ENCODE measurements around the gene KLHL6.
"Not testable (repeated sequence)": the region's sequence is repeated elsewhere in the genome, so short reads cannot be mapped to it uniquely, and the experiment has no call there.

Gene KLHL6

DNA sequence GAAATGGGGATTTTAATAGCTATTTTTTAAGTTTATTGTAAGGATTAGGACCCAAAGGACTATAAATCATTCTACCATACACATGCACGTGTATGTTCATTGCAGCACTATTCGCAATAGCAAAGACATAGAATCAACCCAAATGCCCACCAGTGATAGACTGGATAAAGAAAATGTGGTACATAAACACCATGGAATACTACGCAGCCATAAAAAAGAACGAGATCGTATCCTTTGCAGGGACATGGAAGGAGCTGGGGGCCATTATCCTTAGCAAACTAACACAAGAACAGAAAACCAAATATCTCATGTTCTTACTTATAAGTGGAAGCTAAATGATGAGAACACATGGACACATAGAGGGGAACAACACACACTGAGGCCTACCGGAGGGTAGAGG lies 26.7 kb downstream of the KLHL6 start:
- not testable (repeated sequence) for DNase-seq

DNA sequence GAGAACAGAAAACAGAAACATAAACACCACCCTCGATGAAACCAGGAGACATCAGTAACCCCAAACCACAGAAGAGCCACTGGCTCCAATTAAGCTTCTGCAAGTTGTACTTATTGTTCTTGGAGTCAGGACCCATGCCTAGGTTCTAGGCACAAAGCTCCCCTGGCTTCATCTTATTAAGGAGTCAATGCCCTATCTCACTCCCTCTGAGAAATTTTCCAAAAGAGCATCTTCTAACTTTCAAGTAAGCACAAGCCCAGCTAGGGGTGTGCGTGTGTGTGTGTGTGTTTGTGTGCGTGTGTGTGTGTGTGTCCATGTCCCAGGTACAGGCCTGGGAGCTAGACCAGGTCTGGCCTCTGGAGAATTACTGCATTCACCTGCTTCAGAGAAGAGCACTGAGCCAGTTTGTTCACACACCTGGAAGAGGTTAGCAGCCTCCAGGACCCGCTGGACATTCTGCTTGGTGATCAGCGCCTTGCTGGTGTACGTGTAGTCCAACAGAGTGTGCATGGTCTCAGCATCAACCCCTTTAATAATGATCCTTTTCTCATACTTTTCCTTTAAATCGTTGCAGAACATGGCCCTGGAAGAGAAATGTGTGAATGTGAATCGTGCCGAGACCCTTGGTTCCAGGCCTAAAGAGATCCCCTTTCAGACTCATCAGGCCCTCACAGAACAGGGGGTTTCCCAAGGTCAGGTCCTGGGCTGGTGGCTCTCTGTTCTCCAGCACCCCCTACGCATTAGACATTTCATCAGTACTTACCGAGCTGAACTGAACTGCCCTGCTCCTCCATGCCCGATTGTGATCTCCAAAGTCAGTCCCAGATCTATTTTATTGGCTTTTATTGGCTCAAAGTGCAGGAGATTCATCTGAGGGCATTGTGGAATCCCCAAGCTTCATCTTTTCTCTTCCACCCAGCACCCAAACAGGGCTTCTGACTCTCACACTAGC lies 27.8 kb downstream of the KLHL6 start:
- DNase-seq: no peak

DNA sequence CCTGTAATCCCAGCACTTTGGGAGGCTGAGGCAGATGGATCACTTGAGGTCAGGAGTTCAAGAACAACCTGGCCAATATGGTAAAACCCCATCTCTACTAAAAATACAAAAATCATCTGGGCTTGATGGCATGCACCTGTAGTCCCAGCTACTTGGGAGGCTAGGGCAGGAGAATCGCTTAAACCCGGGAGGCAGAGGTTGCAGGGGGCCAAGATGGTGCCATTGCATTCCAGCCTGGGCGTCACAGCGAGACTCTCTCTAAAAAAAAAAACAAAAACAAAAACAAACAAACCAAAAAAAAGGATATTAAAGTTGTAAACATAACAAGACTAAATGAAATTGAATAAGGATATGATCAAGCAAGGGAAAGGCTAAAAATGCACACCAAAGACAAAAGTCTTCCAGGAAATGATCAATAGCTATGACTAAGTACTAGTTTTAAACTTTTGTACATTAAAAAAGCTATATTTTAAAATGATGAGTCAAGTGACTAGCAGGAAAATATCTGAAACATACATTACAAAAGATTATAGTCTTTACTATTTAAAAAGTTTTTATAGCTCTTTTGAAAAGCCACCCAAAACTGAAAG lies 28.6 kb downstream of the KLHL6 start:
- no peak for DNase-seq

DNA sequence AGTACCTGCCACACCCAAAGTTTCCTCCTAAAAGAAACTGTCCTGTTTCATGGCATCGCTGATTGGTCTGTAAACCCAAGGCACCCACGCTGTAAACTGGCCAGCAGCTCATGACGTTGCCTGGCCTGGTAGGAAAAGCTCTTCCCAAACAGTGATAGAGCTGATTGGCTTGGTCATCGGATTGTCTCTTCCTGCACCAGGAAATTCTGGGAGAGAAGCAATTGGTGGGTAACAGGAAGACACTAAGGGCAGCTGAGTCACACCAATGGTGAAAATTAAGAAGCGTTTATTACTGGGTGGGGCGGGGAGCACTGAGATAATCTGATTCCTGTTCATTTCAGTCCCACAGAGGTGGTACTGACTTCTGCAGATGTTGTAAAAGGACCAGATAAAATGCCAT lies 31.0 kb downstream of the KLHL6 start:
- no peak for DNase-seq

DNA sequence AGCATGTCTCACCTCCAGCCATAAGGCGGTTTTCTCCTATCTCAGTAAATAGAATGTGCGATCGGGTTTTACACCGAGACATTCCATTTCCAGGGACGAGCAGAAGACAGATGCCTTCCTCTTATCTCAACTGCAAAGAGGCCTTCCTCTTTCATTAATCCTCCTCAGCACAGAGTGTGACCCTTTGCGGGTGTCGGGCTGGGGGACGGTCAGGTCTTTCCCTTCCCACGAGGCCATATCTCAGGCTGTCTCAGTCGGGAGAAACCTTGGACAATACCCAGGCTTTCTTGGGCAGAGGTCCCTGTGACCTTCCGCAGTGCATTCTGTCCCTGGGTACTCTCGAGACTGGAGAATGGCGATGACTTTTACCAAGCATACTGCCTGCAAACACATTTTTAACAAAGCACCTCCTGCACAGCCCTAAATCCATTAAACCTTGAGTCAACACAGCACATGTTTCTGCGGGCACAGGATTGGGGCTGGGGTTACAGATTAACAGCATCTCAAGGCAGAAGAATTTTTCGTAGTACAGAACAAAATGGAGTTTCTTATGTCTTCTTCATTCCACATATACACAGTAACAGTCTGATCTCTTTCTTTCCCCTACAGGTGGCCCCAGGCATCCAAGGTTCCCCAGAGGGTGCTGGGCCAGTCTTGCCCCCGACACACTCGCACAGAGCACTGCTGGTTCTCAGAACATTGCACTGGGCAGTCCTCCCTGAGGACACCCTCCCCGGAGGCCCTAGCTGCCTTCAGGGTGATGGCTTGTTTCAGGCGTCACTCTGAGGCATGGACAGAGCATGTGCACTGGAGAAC lies 34.6 kb downstream of the KLHL6 start:
- not testable (repeated sequence) for DNase-seq

DNA sequence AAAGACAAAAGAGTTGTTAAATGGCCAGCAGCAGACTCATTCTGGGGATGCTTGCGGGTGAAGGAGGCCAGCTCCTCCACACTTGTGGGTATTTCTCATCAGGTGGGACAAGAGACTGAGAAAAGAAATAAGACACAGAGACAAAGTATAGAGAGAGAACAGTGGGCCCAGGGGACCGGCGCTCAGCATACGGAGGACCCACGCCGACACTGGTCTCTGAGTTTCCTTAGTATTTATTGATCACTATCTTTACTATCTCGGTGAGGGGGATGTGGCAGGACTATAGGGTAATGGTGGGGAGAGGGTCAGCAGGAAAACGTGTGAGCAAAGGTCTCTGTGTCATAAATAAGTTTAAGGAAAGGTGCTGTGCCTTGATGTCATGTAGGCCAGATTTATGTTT lies 35.2 kb downstream of the KLHL6 start:
- DNase-seq: not testable (repeated sequence)

DNA sequence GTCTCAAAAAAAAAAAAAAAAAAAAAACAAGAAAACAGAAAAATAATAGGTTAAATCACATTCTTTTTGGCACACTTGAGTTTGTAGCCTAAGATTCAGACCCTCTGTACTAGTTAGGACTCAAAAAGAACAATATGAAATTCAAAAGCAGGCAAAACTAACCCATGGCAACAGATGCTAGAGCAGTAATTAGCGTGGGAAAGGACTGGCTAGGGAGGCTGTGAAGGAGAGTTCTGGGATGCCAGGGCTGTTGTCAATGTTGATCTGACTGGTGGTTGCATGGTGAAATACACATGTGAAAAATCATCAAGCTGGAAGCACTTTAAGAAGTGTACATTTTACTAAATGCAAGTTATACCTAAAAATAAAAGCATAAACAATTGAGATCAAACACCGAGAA lies 35.6 kb downstream of the KLHL6 start:
- DNase-seq: no peak

DNA sequence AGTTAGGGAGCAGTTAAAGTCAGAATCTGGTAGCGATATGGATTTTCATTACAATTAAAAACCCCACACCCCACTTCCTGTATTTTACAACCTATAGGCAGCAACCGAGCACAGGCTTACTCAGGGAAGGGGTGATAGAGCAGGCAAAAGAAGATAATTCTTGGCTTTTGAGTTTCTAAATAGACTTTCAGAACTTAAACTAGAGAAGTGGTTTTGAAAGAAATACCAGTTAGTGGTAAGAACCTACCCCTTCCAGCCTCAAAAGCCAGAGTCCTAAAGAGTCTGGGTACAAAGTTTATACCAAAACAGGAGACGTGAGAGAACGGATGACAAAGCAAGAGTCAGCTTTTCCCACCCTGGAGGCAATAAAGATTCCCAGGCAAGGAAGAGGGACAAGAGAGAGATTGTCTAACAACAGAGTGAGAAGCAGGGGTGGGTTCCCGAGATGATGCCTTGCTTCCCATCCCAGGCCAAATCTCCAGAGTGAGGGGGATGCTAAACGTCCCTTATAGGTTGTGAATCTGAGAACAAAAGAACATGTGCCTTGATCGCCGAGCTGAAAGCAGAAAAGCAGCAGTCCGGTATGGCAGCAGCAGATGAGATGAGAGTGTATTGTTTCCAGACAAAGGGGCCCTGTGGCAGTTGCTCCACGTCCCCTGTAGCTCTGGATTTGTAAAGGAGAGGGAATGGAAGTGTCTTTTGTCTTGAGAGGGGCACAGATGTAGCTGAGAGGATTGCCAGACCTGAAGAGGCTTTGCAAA lies 36.8 kb downstream of the KLHL6 start:
- no peak for DNase-seq

DNA sequence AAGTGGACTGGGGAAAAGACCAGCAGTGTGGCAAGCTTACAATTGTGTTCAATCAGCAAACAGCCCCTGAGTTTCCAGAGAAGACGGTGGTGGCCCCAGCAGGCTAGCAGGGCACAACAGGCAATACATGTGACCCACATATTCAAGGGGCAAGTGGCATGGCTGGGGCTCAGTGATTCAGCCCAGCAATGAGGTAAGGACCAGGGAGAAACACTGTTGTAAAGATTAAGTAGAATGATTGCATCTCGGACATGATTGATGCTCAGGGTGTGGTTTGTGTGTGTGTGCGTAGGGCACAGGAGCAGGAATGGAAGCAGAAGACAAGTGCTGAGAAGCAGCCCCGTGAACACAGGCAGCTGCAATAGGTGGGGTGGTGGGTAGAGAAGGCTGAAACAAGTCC lies 37.9 kb downstream of the KLHL6 start:
- no peak for DNase-seq

DNA sequence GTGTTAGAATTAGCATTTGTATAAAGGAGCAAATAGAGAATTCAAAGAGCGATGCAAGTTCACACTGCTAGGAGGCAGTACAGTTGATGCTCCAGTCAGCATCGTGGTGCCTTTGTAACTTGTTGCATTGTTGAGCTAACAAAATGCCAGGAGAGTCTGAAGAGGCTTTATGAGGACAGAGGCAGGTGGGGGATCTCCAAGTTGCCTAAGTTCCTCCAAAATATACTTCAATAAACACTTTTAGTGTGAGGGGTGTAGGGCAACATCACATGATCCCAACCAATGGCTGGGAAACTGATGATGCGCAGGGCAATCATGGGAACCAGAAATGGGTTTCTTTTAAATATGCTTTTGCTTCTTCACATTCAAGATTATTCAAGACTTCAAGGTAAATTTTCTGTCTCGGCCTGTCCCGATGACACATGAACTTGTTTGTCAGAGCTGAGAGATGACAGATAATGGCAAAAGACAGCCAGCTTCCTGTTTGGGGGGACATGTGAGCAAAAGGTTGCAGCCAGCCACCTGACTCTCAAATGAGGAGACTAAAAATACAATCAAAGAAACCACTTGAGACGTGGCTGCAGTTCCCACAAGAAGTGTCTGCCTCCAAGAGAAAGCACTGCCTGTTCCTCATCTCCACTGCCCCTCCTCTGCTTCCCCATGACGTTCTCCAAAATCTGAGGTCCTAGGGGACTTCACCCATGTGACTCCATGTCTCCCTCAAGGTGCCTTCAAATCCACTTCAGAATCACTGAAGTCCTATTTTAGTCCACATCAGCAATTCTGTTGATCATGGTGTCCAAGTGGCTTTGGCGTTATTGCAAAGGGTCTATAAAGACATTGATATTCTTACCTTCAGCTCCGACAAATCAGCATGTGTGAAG lies 39.3 kb downstream of the KLHL6 start:
- DNase-seq: peak; percentile 57

DNA sequence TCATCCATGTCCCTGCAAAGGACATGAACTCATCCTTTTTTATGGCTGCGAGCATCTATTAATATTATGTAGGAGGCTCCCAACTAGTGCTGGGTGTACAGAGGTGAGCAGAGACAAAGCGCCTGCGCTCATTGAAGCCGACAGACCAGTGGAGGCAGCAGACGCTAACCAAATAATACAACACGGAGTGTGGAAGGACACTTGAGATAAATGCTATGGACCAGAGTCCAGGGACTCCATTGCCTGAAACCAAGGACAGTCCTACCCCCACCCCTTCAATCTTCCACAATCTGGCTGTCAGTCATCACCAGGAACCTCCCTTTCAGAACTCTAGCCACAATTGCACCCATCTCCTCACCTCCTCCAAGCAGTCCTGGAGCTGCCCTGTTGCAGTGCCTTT lies 41.5 kb downstream of the KLHL6 start:
- DNase-seq: peak; percentile 18

DNA sequence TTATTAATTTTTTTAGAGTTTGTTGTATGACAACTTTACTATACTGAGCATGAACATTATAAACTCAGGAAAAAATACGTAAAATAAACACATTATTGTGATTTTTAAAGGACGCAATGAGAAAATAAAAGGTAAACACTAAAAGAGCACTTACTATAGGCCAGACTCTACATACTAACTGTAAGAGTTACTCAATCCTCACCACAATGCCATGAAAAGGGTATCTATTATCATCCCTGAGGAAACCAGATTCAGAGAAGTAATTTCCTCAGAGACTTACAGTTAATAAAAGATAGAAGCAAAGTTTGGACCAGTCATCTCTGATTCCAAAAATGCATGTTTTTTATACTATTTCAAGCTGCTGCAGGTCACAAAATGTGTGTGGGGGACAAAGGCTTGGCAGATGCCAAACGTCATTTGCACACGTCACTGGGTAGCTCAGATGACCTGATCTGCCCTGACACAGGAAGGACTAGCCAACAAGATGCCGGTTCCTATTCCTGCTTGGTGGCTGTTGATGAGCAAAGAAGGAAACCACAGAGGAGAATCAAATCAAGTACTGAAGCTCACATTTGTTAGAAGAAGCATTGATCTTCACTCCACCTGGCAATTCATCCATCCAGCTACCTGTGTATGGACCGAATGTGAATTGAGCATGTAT lies 42.3 kb downstream of the KLHL6 start:
- peak; percentile 65 for DNase-seq

DNA sequence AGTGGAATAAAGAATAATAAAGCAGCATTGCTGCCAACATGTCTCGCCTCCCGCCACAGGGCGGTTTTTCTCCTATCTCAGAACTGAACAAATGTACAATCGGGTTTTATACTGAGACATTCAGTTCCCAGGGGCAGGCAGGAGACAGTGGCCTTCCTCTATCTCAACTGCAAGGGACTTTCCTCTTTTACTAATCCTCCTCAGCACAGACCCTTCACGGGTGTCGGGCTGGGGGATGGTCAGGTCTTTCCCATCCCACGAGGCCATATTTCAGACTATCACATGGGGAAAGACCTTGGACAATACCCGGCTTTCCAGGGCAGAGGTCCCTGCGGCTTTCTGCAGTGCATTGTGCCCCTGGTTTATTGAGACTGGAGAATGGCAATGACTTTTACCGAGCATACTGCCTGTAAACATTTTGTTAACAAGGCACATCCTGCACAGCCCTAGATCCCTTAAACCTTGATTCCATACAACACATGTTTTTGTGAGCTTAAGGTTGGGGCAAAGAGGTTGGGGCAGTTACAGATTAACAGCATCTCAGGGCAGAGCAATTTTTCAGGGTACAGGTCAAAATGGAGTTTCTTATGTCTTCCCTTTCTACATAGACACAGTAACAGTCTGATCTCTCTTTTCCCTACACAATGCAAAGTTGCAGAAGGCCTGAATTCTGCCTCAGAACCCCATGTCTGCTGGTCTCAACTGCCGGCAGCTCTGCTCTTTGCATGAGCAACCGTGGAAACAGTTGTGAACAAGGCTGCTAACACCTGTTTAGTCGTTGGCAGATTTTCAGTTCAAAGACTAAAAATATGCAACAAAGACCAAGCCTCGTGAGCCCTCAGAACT lies 44.0 kb downstream of the KLHL6 start:
- peak; percentile 19 for DNase-seq

DNA sequence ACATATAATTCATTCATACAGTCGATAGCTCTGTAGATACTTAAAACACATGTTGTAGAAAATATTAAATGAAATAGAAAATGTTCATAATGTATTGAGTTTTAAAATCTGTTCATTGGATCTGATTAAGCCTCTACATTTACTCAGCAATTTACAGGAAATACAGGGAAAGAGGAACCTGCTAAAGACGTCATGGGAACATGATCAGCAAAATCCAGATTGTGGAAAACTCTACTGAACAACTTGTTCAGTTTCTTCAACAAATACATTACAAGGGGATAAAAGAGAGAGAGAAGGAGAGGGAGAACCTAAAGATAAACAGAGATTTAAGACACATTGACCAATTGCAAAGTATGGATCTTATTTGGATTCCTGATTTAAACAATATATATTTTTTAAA lies 46.7 kb downstream of the KLHL6 start:
- DNase-seq: no peak

DNA sequence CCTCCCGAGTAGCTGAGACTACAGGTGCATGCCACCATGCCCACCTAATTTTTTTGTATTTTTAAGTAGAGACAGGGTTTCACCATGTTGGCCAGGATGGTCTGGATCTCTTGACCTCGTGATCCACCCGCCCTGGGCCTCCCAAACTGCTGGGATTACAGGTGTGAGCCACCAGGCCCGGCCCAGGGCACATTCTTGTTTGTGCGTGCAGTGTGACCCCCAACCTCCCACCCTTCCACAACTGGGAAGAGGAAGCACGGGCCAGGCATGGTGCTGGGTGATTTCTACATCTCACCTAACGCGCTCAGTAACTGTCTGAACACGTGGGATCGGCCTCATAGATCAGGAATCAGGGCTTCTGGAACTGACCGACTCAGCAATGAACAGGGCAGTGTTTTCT lies 48.0 kb downstream of the KLHL6 start:
- peak; percentile 17 for DNase-seq

DNA sequence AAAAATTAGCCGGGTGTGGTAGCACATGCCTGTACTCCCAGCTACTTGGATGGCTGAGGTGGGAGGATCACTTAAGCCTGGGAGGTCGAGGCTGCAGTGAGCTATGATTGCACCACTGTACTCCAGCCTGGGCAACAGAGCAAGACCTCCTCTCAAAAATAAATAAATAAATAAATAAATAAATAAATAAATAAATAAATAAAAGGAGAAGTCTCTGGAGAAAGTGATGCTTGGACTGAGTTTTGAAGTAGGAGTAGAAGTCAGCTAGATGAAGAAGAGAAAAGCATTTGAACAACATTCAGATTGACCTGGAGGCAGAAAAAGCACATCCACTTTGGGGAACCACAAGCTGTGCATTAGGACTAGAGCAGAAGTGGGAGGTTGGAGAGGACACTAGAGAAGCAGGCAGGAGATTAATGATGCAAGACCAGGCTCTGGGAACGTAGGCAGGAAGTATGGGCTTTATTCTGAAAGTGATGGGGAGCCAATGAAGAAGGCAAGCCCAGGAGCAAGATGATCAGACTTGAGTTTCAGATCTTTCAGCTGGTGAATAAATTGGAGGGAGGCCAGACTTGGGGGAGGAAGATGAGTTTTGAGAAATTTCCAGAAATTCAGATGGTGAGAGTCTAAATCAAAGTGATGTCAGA lies 48.7 kb downstream of the KLHL6 start:
- peak; percentile 17 for DNase-seq

DNA sequence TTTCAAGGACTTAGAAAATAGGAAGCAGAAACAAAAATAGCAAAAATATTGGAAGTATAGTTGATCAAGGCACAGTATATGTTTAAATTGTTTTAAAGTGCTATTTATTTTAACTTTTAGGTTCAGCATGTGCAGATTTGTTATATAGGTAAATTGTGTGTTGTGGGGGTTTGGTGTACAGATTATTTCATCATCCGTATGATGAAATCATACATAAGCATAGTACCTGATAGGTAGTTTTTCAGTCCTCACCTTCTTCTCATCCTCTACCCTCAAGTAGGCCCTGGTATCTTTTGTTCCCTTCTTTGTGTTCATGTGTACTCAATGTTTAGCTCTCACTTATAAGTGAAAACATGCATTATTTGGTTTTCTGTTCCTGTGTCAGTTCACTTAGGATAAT lies 50.9 kb downstream of the KLHL6 start:
- DNase-seq: no peak

DNA sequence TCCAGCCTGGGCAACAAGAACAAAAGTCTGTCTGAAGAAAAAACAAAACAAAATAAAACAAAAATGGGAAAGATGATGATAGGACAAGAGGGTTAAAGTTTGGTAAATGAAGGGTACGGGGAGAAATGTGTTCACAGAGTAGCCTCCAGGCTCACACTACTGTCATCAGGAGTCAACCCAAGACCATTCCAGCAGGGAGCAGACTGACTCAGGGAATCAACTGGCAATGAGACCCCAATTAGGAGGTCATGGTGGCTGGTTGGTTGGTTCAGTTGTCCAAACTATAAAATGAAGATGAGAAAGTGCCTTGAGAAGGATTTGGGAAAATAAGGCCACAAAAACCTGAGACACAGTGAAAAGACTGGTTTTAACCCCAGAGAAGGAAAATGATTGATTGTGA lies 51.8 kb downstream of the KLHL6 start:
- DNase-seq: peak; percentile 5

All from stimulated activated CD8-positive, alpha-beta memory T cell treated with anti-CD3 and anti-CD28 coated beads, Interleukin-4, amount 100 ng/mL, for 48 hours (primary cell).